GM08714 (cell line): ENCODE measurements around the gene YES1.
"Not testable (repeated sequence)": the region's sequence is repeated elsewhere in the genome, so short reads cannot be mapped to it uniquely, and the experiment has no call there.

Experiments
- H3K4me3 ChIP-seq: fragments of 200-500 bp; sonication (Bioruptor generic); 2 replicates; pipeline ENCODE4 v1.5.1; 2014; ENCODE audit warnings: mild to moderate bottlenecking, low read length, inconsistent platforms
- ZNF274 ChIP-seq: IDR thresholded peaks from 2 replicates; pipeline ENCODE4 v1.6.1; 2012; ENCODE audit warnings: mild to moderate bottlenecking, low read depth, low read length

YES1 gene

DNA sequence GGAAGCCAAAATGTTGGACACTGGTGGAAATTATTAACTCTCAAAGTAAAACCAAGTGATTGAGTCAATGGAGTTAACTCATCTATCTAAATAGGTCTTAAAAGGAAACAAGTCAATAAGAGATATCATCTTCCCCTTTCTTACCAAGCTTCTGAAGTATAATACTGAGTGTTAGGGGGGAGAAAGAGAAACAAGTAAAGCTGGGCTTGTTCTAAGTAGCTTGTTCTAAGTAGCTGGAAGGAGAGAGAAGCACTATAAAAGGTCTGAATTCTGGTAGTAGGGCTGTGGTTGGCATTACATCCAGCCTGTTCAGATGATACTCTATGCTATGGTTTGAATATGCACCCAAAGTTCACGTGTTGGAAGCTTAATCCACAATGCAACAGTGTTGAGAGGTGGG, 26.8 kb downstream of the YES1 start:
- no peak for TF ChIP-seq ZNF274
- H3K4me3 ChIP-seq: no peak overlapping the region

- no peak for TF ChIP-seq ZNF274
- H3K4me3 ChIP-seq: no peak overlapping the region
These were observed 27.4 kb downstream of the YES1 start for GRCh38 chr18:784470-785172.

DNA sequence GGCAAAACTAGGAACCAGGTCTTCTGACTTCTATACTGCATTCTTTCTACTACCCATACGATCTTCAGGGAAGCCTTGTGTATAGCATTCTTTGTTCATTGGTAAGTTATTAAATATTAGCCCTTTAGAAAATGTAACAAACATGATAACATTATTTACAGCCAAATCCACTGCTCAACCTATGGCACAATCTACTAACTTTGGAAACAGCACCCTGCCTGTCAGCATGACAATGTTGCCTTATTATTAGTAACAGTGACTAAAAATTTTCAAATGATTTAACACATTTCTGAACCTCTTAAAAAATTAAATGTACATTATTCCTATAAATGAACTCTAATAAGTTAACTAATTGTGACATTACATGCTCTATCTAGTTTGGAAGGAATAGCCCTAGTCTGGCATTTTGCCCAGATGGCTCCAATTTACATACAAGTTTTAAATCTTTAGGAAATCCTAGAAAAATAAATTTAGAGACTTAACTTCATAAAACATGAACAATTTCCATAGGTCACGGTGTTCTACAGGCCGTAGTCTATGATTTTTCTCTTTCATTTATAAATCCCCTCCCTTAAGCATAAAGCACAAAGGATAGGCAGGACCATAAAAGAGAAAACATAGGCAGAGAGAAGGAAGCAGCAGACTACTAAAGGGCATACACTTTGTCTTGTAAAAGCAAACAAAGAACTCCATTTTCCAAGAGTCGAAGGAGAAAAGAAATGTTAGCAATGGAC, 33.7 kb downstream of the YES1 start:
- H3K4me3 ChIP-seq: no peak overlapping the region
- no peak for TF ChIP-seq ZNF274

GRCh38 chr18:777021-777420, 35.0 kb downstream of the YES1 start:
- no peak for TF ChIP-seq ZNF274
- no peak overlapping the region for H3K4me3 ChIP-seq

- not testable (repeated sequence) for H3K4me3 ChIP-seq
These were observed 36.0 kb downstream of the YES1 start for GRCh38 chr18:776044-776443.

DNA sequence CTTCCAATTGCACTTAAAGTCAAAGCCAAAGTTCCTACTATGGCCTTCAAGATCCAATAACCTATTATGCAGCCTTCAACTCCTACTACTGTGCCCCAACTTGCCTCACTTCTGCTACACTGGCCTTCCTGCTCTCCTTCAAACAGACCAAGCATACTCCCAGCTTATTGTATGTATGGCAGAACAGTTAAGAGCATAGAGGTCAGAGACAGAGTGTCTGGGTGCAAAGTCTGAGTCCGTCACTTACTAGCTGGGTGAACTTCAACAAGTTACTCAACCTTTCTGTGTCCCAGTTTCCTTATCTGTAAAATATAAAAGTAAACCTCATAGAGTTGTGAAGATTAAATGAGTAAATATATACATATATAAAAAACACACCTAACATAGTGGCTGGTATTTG, 37.2 kb downstream of the YES1 start:
- no peak for TF ChIP-seq ZNF274

DNA sequence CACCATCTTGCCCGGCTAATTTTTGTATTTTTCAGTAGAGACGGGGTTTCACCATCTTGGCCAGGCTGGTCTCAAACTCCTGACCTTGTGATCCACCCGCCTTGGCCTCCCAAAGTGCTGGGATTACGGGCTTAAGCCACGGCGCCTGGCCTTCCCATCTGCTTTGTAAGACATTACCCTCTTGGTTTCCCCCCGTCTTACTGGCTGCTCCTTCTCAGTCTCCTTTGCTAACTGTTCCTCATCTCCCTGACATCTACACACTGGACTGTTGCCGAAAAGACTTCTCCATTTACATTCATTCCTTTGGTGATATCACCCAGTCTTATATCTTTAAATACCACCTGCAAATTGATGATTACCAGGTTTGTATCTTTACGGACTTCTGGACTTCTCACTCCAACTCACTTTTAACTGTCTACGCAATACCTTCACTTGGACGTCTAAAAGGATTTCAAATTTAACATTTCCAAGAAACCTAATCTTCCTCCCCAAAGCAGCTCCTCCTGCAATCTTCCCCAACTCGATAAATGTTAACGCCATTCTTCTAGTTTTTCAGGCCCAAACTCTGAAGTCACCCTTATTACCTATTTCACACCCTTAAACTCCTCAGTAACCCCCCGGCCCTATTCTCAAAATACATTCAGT, 37.9 kb downstream of the YES1 start:
- no peak for TF ChIP-seq ZNF274

More for the DNA sequence above, 37.2 kb downstream of the YES1 start:
- no peak overlapping the region for H3K4me3 ChIP-seq

GRCh38 chr18:770583-770961, 41.5 kb downstream of the YES1 start:
- no peak overlapping the region for H3K4me3 ChIP-seq
- no peak for TF ChIP-seq ZNF274

More for the DNA sequence above, 37.9 kb downstream of the YES1 start:
- no peak overlapping the region for H3K4me3 ChIP-seq

- H3K4me3 ChIP-seq: no peak overlapping the region
- no peak for TF ChIP-seq ZNF274
These were observed 44.1 kb downstream of the YES1 start for GRCh38 chr18:767961-768360.

DNA sequence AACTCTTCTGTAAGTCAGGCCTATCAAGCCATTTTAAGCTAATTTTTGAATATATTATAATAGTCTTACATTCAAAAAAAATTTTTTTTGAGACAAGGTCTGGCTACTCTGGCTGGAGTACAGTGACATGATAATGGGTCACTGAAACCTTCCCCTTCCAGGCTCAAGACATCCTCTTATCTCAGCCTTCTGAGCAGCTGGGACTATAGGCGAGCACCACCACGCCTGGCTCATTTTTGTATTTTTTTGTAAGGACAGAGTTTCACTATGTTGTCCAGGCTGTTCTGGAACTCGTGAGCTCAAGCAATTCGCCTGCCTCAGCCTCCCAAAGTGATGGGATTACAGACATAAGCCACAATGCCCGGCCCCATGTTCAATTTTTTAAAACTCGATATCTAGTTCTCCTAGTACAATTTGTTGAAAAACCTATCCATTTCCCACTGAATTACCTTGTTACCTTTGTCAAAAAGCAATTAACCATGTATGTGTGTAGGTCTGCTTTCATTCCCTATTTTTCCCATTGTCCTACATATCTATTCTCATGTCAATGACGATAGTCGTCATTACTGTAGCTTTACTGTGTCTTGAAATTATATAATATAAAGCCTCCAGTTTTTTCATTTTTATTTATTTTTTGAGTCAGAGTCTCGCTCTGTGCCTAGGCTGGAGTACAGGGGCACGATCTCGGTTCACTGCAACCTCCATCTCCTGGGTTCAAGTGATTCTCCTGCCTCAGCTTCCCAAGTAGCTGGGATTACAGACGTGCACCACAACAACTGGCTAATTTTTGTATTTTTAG, 44.8 kb downstream of the YES1 start:
- no peak overlapping the region for H3K4me3 ChIP-seq
- no peak for TF ChIP-seq ZNF274

DNA sequence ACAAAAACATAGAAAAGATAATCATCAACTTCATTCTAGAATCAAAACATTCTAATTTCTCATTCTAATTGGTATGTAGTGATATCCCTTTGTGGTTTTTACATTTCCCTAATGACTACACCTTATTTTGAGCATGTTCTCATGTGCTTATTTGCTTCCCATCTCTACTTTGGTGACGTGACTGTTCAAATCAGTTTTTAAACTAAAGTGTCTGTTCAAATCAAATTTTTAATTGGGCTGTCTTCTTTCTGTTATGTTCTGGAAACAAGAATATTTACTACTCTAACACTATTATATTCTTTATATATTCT, 45.5 kb downstream of the YES1 start:
- no peak for TF ChIP-seq ZNF274

GRCh38 chr18:765764-766549, 46.1 kb downstream of the YES1 start:
- no peak for TF ChIP-seq ZNF274
- H3K4me3 ChIP-seq: no peak overlapping the region

More for the DNA sequence above, 45.5 kb downstream of the YES1 start:
- no peak overlapping the region for H3K4me3 ChIP-seq

- H3K4me3 ChIP-seq: not testable (repeated sequence)
These were observed 52.2 kb downstream of the YES1 start for GRCh38 chr18:759864-760263.

GRCh38 chr18:755506-755905, 56.5 kb downstream of the YES1 start:
- TF ChIP-seq ZNF274: no peak
- no peak overlapping the region for H3K4me3 ChIP-seq

- no peak for TF ChIP-seq ZNF274
- no peak overlapping the region for H3K4me3 ChIP-seq
These were observed 57.4 kb downstream of the YES1 start for GRCh38 chr18:754656-755055.
